Thyroid gland (tissue), 4 donors: ENCODE measurements around the gene CCDC7. TPM values are rescaled to one million over a fixed set of nuclear protein-coding genes. Genes with fewer than 3 reads are reported as not detected.
"Not testable (repeated sequence)": the region's sequence is repeated elsewhere in the genome, so short reads cannot be mapped to it uniquely, and the experiment has no call there.

ENCODE experiments used
- DNase-seq, 2 donors: peaks; one replicate each; pipeline ENCODE4 v3.0.0-alpha.2; 2019
- H3K27ac ChIP-seq, 3 donors: fragments of 200-600 bp; sonication (generic); 1 replicate in 2 of 3; 2 replicates in 1 of 3; pipeline ENCODE4 v1.5.1; 2016 to 2019; ENCODE audit warnings: mild to moderate bottlenecking in 1 of 3, moderate library complexity in 1 of 3
- H3K27me3 ChIP-seq: fragments of 200-600 bp; sonication (generic); one replicate; pipeline ENCODE4 v1.5.1; 2019
- H3K36me3 ChIP-seq, 2 donors: fragments of 200-600 bp; sonication (generic); one replicate each; pipeline ENCODE4 v1.5.1; 2016 to 2019
- H3K4me1 ChIP-seq, 2 donors: fragments of 200-600 bp; sonication (generic); one replicate each; pipeline ENCODE4 v1.5.1; 2017 to 2019
- H3K4me3 ChIP-seq, 3 donors: fragments of 200-600 bp; sonication (generic); replicated peaks in 1 of 3; 1 replicate in 2 of 3; 2 replicates in 1 of 3; pipeline ENCODE4 v1.5.1; 2016; ENCODE audit warnings: mild to moderate bottlenecking in 1 of 3
- H3K9me3 ChIP-seq: fragments of 200-600 bp; sonication (generic); one replicate; pipeline ENCODE4 v1.5.1; 2017
- CTCF ChIP-seq, 6 experiments: fragments of 200-600 bp in 3 of 6; fragments of 450-650 bp in 3 of 6; sonication (generic) in 3 of 6; IDR thresholded peaks; one replicate each; pipeline ENCODE4 v1.5.1; 2016 to 2019; ENCODE audit warnings: antibody characterized with exemption in 6 of 6, mild to moderate bottlenecking in 2 of 6, inconsistent platforms in 1 of 6, moderate library complexity in 1 of 6
- POLR2A ChIP-seq, 2 donors: fragments of 450-650 bp; IDR thresholded peaks; one replicate each; pipeline ENCODE4 v1.6.1; 2017; ENCODE audit warnings: antibody characterized with exemption in 2 of 2, mild to moderate bottlenecking in 2 of 2, moderate library complexity in 1 of 2
- WGBS, 2 donors: methylation state at CpG; one replicate each; pipeline ENCODE4 v1.1.5; 2017; 5-methylcytosine and 5-hydroxymethylcytosine counted together
- intact Hi-C: fragments of 100-400 bp; cut with DNase I; formaldehyde crosslinking; loops from one replicate; pipeline ENCODE4 v1.15.1; 2023
- total RNA-seq, 4 donors: library from RNA; depleted of rRNA; stranded (reverse); fragments of >200 nt; gene quantifications; one replicate each; pipeline ENCODE4 v1.2.3, GENCODE V29; 2016

The CCDC7 gene
- total RNA-seq, 4 donors from 2014 or later: 41.2 to 69.0 (median 55.2) TPM

DNA sequence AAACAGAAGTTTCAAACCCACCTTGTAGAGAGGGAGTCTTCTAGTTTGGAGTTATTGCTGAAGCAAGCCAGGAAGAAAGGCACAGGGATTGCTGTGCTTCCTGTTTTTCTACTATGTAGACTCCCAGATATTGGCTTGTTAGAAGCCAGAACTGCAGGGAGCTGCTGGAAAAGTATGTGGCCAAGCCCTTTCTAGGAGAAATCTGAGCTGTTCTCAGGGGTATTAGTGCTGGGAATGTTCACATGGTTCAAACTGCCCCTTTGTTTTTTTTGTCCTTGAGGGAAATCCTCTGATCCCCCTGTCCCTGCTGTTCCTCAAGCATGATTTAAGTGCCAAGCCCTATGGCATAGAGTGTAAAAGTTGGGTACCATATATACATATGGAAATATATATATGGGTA, 184.0 kb downstream of the CCDC7 start:
- Histone ChIP-seq H3K4me3 (no peak overlapping the region), H3K9me3 (no peaks in the 10 kb centered on the region), H3K4me1 (peaks cover 0 to 3% of the 10 kb centered on the region in 2 donors), H3K27me3 (no peaks in the 10 kb centered on the region), H3K27ac (no peak overlapping the region), H3K36me3 (no peaks in the 10 kb centered on the region)
- intact Hi-C loops: no loop called here
- DNase-seq: no peak
- no peak for TF ChIP-seq POLR2A (IDR thresholded peaks at IDR 0.05)

DNA sequence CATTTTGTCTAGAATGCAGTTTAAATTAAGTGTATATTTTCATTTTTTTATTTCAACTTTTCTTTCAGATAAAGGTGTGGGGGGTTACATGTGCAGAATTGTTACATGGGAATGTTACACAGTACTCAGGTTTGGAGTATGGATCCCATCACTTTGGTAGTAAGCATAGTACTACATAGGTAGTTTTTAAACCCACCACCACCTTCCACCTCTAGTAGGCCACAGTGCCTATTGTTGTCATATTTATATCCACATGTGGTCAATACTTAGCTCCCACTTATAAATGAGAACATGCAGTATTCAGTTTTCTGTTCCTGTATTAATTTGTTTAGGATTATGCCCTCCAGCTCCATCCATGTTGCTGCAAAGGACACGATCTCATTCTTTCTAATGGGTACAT, 200.6 kb downstream of the CCDC7 start:
- H3K4me3 ChIP-seq: no peak overlapping the region
- no peaks in the 10 kb centered on the region for H3K27me3 ChIP-seq
- H3K36me3 ChIP-seq: no peaks in the 10 kb centered on the region
- no peaks in the 10 kb centered on the region for H3K4me1 ChIP-seq
- no peak overlapping the region for H3K27ac ChIP-seq
- TF ChIP-seq POLR2A (IDR thresholded peaks at IDR 0.05) (no peak), CTCF (IDR thresholded peaks at IDR 0.05) (no peak)
- no peaks in the 10 kb centered on the region for H3K9me3 ChIP-seq
- DNase-seq: no peak
- intact Hi-C loops: no loop called here
- 53 to 57% methylated on average over 1 of the region's 1 CpG for WGBS, 2 donors

DNA sequence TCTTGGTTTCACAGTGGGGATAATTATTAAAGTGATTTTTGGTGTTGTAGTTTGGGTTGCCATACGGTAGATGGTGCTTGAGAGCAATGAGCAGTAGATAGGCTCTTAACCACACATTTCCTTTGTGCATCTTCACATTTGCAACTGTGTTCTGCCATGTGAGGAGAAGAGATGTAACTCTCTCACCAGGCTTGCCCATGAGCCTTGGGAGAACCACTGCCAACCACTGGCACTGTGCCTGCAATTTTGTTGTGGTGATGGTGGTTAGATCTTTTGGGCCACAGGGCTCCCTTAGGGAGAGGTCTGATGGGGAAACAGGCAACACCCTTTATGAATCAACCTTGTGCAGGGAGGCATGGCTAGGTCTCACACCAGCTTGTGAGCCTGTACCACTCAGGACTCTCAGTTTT, 204.3 kb downstream of the CCDC7 start:
- no peak overlapping the region for H3K4me3 ChIP-seq
- no peaks in the 10 kb centered on the region for H3K27me3 ChIP-seq
- no peaks in the 10 kb centered on the region for H3K36me3 ChIP-seq
- H3K4me1 ChIP-seq: no peaks in the 10 kb centered on the region
- no peak for DNase-seq
- TF ChIP-seq CTCF (IDR thresholded peaks at IDR 0.05) (no peak), POLR2A (IDR thresholded peaks at IDR 0.05) (no peak)
- intact Hi-C loops: no loop called here
- 31 to 43% methylated on average over 1 of the region's 1 CpG for WGBS, 2 donors
- H3K27ac ChIP-seq: no peak overlapping the region
- no peaks in the 10 kb centered on the region for H3K9me3 ChIP-seq

DNA sequence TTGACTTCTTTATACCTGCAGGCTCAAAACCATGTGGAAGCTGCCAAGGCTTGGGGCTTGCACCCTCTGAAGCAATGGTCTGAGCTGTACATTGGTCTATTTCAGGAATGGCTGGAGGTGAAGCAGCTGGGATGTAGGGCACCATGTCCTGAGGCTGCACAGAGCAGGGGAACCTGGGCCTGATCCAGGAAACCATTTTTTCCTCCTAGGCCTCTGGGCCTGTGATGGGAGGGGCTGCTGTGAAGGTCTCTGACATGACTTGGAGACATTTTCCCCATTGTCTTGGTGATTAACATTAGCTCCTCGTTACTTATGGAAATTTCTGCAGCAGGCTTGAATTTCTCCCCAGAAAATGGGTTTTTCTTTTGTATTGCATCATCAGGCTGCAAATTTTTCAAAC, 211.5 kb downstream of the CCDC7 start:
- WGBS, 2 donors: 35 to 83% methylated on average over 1 of the region's 1 CpG
- DNase-seq, H3K36me3 ChIP-seq, H3K4me1 ChIP-seq, H3K27ac ChIP-seq, H3K4me3 ChIP-seq, H3K9me3 ChIP-seq, intact Hi-C loops, H3K27me3 ChIP-seq: not testable (repeated sequence)

GRCh38 chr10:32661346-32661745, 215.4 kb downstream of the CCDC7 start:
- 86 to 100% methylated on average over 2 of the region's 2 CpGs for whole genome bisulfite sequencing, 2 donors
- Histone ChIP-seq H3K27me3 (no peaks in the 10 kb centered on the region), H3K4me1 (no peaks in the 10 kb centered on the region), H3K36me3 (no peaks in the 10 kb centered on the region), H3K27ac (no peak overlapping the region), H3K9me3 (no peaks in the 10 kb centered on the region), H3K4me3 (no peak overlapping the region)
- TF ChIP-seq POLR2A (IDR thresholded peaks at IDR 0.05) (no peak), CTCF (IDR thresholded peaks at IDR 0.05) (no peak)
- intact Hi-C loops: no loop called here
- DNase-seq: no peak

DNA sequence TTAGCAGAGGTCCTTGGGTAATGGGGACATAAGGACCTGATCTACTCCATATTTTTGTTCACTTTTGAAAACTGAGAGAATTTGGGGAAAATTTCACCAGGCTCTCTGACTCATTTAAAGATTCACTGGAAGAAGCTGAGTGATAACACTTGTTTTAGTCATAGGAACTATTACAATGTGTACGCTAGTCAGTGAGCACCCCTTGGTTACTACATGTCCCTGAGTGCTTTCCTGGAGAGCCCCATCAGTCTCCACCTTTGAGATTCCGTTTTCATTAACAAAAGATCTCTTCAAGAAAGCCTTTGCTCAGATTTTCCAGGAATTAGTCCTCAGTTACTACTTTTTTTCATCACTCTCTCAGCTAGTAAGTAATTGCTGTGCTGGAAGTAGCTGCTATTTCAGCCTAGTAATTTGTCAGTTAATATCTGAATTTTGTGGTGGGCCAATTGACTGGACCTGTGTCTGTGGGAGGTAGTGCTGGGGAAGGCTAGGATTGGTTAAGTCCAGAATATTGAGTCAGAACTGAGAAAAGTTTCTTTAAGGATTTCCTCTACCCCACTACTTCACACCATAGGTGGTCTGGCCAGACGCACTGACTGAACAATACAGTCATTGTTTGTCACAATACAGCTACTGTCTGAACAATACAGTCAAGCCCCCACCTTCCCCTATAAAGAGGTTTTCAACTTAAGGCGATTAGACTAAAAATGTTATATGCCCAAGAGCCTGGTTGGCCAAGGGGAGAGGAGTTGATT, 235.0 kb downstream of the CCDC7 start:
- no peak overlapping the region for H3K4me3 ChIP-seq
- no peaks in the 10 kb centered on the region for H3K9me3 ChIP-seq
- H3K27ac ChIP-seq: no peak overlapping the region
- DNase-seq: no peak
- 83 to 85% methylated on average over 4 of the region's 4 CpGs for WGBS, 2 donors
- intact Hi-C loops: no loop called here
- TF ChIP-seq CTCF (IDR thresholded peaks at IDR 0.05): no peak
- no peak for TF ChIP-seq POLR2A (IDR thresholded peaks at IDR 0.05)
- no peaks in the 10 kb centered on the region for H3K4me1 ChIP-seq
- H3K27me3 ChIP-seq: no peaks in the 10 kb centered on the region
- no peaks in the 10 kb centered on the region for H3K36me3 ChIP-seq
